Femur (tissue), 1 donor: Measurements from ENCODE around the gene PPP1R1B.

Experiments used
- DNase-seq: peaks from one replicate; pipeline ENCODE4 v3.0.0-alpha.2; 2017

Gene PPP1R1B

DNA sequence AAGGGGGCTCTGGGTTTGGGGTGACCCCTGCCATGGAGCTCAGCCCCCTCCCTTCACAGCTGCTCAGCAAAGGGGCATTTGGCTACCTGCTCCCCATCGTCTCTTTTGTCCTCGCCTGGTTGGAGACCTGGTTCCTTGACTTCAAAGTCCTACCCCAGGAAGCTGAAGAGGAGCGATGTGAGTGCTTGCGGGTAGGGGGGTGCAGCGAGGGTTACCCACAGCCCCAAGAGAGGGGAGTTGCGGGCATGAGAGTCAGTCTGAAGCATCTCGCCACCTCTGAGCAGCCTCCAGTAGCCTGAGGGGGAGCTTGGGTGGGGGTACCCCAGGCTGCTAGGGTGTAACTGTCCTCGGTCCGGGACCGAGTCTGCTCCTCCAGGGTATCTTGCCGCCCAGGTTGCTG, 31.6 kb downstream of the PPP1R1B start:
- DNase-seq, result no peak

DNA sequence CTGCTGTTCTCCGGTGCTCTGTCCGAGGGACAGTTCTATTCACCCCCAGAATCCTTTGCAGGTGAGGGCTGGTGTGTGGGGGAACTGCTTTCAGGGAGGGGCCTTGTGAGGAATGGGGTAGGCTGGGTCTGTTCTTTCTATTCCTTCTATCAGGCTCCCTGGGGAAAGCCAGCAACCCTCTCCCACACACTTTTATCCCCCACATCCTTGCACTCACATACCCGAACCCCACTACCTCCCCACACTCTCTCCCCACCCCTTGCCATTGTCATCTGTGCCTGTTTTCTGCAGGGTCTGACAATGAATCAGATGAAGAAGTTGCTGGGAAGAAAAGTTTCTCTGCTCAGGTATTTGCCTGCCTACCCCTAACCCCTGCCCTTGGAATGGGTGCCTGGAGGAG, 32.0 kb downstream of the PPP1R1B start:
- no peak for DNase-seq

DNA sequence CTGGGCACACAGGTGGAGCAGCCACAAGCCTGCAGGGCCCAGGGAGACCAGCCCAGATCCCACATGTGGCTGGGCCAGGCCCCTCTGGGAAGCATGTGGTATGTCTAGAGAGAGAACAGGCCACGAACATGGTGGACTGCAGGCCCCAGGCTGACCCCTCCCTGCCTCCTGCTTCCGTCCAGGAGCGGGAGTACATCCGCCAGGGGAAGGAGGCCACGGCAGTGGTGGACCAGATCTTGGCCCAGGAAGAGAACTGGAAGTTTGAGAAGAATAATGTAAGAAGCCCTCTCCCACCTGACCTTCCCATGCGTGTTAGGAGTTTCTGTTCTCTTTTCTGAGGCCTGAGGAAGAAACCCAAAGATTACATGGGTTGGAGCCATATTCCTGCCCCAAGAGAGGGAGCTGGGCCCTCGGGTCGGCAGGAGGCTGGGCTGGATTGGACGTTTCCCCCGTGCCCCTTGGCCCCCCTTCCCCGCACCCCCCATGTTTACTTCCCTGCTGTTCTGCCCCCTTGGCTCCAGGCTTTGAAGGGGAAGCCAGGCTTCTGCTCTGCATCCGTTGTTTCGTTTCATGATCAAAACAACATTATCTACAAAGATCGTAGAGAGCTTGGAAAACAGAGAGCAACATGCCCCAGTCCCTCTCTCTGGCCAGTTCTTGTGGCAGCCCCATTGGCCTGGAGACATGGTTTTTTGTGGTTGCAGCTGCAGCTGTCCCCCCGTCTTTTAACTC, 32.7 kb downstream of the PPP1R1B start:
- DNase-seq, result no peak

DNA sequence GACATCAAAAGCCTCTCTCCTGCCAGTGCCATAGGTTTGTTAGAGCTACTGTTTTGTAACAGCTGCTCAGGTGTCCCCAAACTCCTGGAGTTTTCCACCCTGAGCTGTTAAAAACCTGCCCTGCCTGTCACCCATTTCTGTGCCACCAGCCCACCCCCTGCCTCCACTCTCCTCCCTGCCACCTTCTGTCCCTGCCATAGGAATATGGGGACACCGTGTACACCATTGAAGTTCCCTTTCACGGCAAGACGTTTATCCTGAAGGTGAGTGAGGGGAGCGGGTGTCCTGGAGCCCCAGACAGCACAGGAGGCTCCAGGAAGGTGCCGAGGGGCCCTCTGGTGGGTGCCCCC, 33.2 kb downstream of the PPP1R1B start:
- no peak for DNase-seq

GRCh38 chr17:39660397-39661385, 33.9 kb downstream of the PPP1R1B start:
- DNase-seq, result no peak

DNA sequence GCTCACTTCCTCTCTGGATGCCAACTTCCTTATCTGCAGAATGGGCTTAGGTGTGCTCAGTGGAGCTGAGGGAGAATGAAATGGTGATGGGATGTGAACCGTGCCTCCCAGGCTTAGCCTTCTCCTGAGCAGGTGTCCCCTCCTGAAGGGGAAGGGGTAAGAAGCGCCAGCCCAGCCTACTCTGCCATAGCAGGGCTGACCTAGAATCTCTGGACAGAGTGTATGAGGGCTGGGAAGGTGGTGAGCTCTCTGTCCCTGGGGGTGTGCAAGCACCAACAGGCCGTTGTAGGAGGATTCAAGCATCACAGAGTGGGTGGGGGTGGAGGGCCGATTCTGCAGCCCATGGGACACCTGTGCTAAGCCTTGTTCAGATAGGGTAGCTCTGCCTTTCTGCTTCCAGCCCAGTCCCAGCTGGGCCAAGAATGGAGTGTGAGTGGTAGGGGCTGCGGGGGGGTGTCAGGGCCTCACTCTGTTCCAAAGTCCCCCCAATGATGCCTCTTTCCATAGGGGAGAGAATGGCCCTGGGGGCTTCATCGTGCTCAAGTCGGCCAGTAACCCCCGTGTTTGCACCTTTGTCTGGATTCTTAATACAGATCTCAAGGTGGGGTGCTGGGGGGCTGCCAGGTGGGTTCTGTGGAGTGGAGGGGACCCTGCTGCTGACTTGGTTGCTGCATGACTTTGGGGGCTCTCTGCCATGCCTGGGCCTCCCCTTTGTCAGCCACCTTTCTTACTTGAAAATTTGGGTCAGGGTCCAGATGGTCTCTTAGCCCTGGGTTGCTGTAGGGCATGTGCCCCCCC, 35.2 kb downstream of the PPP1R1B start:
- DNase-seq, result no peak

DNA sequence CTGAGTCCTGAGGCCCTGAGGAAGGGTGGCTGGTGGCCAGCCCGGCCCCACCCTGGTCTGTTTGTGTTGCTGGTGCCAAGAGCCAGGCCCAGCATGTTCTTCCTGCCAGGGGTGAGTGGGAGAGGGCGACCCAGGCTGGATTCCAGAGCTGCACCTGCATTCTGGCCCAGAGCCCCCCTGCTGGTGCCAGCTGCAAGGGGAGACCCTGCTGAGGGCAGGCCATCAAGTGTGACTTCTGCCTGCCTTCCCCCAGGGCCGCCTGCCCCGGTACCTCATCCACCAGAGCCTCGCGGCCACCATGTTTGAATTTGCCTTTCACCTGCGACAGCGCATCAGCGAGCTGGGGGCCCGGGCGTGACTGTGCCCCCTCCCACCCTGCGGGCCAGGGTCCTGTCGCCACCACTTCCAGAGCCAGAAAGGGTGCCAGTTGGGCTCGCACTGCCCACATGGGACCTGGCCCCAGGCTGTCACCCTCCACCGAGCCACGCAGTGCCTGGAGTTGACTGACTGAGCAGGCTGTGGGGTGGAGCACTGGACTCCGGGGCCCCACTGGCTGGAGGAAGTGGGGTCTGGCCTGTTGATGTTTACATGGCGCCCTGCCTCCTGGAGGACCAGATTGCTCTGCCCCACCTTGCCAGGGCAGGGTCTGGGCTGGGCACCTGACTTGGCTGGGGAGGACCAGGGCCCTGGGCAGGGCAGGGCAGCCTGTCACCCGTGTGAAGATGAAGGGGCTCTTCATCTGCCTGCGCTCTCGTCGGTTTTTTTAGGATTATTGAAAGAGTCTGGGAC, 36.0 kb downstream of the PPP1R1B start:
- DNase-seq, result no peak

GRCh38 chr17:39663340-39663687, 36.6 kb downstream of the PPP1R1B start:
- DNase-seq, result no peak

- DNase-seq, result no peak
Measured at GRCh38 chr17:39663688-39664580, 37.2 kb downstream of the PPP1R1B start.

GRCh38 chr17:39664581-39665561, 38.1 kb downstream of the PPP1R1B start, which contains the start of gene TCAP:
Gene TCAP, plus strand, starts transcription at chr17:39665349. Its CDS starts 11 bp downstream, at chr17:39665360.
- DNase-seq, result no peak

GRCh38 chr17:39665642-39666224, 39.0 kb downstream of the PPP1R1B start:
- peak; percentile 51 for DNase-seq

GRCh38 chr17:39666231-39666600, 39.5 kb downstream of the PPP1R1B start:
- no peak for DNase-seq

DNA sequence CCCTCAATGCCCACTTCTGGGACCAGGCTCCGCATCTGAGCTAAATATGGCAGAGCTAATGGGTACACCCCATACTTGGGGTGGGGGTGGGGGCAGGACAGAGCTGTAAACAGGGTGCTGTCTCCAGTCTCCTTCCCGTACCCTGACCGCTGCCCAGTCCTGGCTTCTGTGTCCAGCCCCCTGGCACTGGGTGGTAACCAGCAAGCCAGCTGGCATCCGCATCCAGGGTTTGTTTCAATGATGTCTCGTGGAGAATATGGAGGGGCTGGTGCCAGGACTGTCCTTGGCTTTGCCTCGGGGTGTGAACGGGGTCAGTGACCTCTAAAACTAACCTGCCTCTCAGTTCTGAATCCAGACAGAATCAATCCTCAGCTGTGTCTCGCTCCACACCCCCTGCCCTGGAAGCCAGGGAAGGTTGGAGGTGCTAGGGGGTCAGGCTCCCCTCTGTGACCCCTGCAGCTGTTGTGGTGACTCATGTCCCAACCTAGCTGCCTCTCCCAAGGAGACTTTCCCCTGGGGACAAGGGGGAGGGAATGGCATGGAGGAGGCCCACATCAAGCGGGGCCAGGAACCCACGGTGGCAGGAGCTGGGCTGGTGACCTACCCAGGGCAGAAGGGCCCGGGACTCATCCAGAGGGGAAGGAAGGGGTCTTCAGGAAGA, 40.0 kb downstream of the PPP1R1B start:
- peak; percentile 50 for DNase-seq

- DNase-seq, result peak; percentile 55
Measured at GRCh38 chr17:39667262-39667944, 40.7 kb downstream of the PPP1R1B start.

GRCh38 chr17:39667945-39668924, 41.5 kb downstream of the PPP1R1B start, which contains the start of gene PNMT:
Gene PNMT, plus strand, starts transcription at chr17:39668453. Its CDS starts 23 bp downstream, at chr17:39668476.
- DNase-seq, result peak; percentile 79

DNA sequence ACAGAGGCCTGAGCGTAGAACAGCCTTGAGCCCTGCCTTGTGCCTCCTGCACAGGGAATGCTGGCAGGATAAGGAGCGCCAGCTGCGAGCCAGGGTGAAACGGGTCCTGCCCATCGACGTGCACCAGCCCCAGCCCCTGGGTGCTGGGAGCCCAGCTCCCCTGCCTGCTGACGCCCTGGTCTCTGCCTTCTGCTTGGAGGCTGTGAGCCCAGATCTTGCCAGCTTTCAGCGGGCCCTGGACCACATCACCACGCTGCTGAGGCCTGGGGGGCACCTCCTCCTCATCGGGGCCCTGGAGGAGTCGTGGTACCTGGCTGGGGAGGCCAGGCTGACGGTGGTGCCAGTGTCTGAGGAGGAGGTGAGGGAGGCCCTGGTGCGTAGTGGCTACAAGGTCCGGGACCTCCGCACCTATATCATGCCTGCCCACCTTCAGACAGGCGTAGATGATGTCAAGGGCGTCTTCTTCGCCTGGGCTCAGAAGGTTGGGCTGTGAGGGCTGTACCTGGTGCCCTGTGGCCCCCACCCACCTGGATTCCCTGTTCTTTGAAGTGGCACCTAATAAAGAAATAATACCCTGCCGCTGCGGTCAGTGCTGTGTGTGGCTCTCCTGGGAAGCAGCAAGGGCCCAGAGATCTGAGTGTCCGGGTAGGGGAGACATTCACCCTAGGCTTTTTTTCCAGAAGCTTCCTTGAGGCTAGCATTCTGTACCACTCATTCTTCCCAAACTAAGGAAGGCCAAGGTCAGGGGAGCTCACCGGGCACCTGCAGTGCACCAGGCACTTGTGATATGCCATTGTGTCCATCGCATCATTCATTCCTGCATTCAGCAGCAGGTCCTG, 43.4 kb downstream of the PPP1R1B start:
- DNase-seq, result no peak
